Uterus (tissue), 4 donors: ENCODE measurements around the gene RAN. TPM values are rescaled to one million over a fixed set of nuclear protein-coding genes. Genes with fewer than 3 reads are reported as not detected.

ENCODE experiments used
- DNase-seq, 2 donors: peaks; one replicate each; pipeline ENCODE4 v3.0.0-alpha.2; 2019 to 2020
- H3K27ac ChIP-seq, 2 donors: fragments of 200-600 bp; sonication (generic); 1 replicate in 1 of 2; 2 replicates in 1 of 2; pipeline ENCODE4 v1.5.1; 2016 to 2018
- H3K27me3 ChIP-seq, 2 donors: fragments of 200-600 bp; sonication (generic); one replicate each; pipeline ENCODE4 v1.5.1; 2018 to 2019; ENCODE audit warnings: control low read depth in 1 of 2
- H3K36me3 ChIP-seq, 2 donors: fragments of 200-600 bp; sonication (generic); one replicate each; pipeline ENCODE4 v1.5.1; 2019; ENCODE audit warnings: control low read depth in 1 of 2
- H3K4me1 ChIP-seq, 2 donors: fragments of 200-600 bp; sonication (generic); one replicate each; pipeline ENCODE4 v1.5.1; 2018 to 2019; ENCODE audit warnings: control low read depth in 1 of 2
- H3K4me3 ChIP-seq, 2 donors: fragments of 200-600 bp; sonication (generic); 1 replicate in 1 of 2; 2 replicates in 1 of 2; pipeline ENCODE4 v1.5.1; 2018 to 2019; ENCODE audit warnings: mild to moderate bottlenecking in 1 of 2
- H3K9me3 ChIP-seq, 2 donors: fragments of 200-600 bp; sonication (generic); one replicate each; pipeline ENCODE4 v1.5.1; 2019; ENCODE audit warnings: control low read depth in 1 of 2
- POLR2A ChIP-seq, 2 donors: fragments of 450-650 bp; IDR thresholded peaks; one replicate each; pipeline ENCODE4 v1.6.1; 2016; ENCODE audit warnings: antibody characterized with exemption in 2 of 2, mild to moderate bottlenecking in 1 of 2, moderate library complexity in 1 of 2
- intact Hi-C: fragments of 100-400 bp; cut with DNase I; formaldehyde crosslinking; loops from one replicate; pipeline ENCODE4 v1.15.1; 2023; ENCODE audit warnings: low total_unique reads
- total RNA-seq, 4 donors: library from RNA; depleted of rRNA in 3 of 4; stranded (reverse); fragments of >200 nt in 3 of 4; gene quantifications; one replicate each; pipeline versions ENCODE4 v1.1.0 to v1.2.4, GENCODE V29; 2014 to 2023
- TF ChIP-seq, protein P1 (sequence below), 4 experiments: fragments of 200-600 bp in 2 of 4; fragments of 450-650 bp in 2 of 4; sonication (generic) in 2 of 4; IDR thresholded peaks; one replicate each; pipeline ENCODE4 v1.5.1; 2016 to 2019; ENCODE audit warnings: antibody characterized with exemption in 4 of 4, mild to moderate bottlenecking in 2 of 4, moderate library complexity in 1 of 4
- donor health status: DM: yes; HTN: yes; CAD: no.

RAN gene
- total RNA-seq, 4 donors from 2014 or later: 64.6 to 287 (median 177) TPM

DNA sequence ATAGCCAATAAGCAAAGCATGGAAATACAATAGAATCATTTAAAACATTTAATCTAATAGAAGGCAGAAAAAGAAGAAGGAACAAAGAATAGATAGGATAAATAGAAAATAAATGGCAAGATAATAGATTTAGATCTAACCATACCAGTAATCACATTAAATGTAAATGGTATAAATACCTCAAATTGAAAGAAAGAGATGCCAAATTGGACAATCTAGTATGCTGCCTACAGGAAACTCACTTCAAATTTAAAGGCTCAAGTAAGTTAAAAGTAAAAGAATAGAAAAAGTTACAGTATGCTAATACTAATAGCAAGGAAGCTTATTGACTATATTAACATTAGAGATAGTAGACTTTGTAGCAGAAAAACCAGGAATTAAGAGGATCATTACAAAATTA lies 40.1 kb downstream of the RAN start:
- Histone ChIP-seq H3K36me3 (no peaks in the 10 kb centered on the region), H3K4me3 (no peak overlapping the region), H3K27me3 (no peaks in the 10 kb centered on the region), H3K4me1 (no peaks in the 10 kb centered on the region), H3K9me3 (no peaks in the 10 kb centered on the region), H3K27ac (no peak overlapping the region)
- no peak for DNase-seq
- TF ChIP-seq POLR2A (IDR thresholded peaks at IDR 0.05): no peak
- TF ChIP-seq, protein P1, sequence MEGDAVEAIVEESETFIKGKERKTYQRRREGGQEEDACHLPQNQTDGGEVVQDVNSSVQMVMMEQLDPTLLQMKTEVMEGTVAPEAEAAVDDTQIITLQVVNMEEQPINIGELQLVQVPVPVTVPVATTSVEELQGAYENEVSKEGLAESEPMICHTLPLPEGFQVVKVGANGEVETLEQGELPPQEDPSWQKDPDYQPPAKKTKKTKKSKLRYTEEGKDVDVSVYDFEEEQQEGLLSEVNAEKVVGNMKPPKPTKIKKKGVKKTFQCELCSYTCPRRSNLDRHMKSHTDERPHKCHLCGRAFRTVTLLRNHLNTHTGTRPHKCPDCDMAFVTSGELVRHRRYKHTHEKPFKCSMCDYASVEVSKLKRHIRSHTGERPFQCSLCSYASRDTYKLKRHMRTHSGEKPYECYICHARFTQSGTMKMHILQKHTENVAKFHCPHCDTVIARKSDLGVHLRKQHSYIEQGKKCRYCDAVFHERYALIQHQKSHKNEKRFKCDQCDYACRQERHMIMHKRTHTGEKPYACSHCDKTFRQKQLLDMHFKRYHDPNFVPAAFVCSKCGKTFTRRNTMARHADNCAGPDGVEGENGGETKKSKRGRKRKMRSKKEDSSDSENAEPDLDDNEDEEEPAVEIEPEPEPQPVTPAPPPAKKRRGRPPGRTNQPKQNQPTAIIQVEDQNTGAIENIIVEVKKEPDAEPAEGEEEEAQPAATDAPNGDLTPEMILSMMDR (IDR thresholded peaks at IDR 0.05): no peak
- intact Hi-C loops: loop anchor here (10.0 kb wide), 1 partner anchor 223 kb away; no protein-coding TSS in a partner anchor

- no peaks in the 10 kb centered on the region for H3K27me3 ChIP-seq
- peak overlapping the region in 1 of 2 donors; percentile 11 for H3K27ac ChIP-seq
- peak overlapping the region in 1 of 2 donors; percentile 15 for H3K4me3 ChIP-seq
- H3K36me3 ChIP-seq: no peaks in the 10 kb centered on the region
- DNase-seq: peak; percentile 66 to 79
- H3K9me3 ChIP-seq: no peaks in the 10 kb centered on the region
- no peaks in the 10 kb centered on the region for H3K4me1 ChIP-seq
- intact Hi-C loops: loop anchor here (10.0 kb wide), 1 partner anchor 218 kb away; no protein-coding TSS in a partner anchor
- TF ChIP-seq, protein P1 (IDR thresholded peaks at IDR 0.05): peak; percentile 89 to 99 (median 96)
- TF ChIP-seq POLR2A (IDR thresholded peaks at IDR 0.05): no peak
Observed at GRCh38 chr12:130916241-130916911, 44.5 kb downstream of the RAN start.

- no peak for DNase-seq
- intact Hi-C loops: loop anchor here (10.0 kb wide), 1 partner anchor 217 kb away; no protein-coding TSS in a partner anchor
- TF ChIP-seq POLR2A (IDR thresholded peaks at IDR 0.05): no peak
- TF ChIP-seq, protein P1 (IDR thresholded peaks at IDR 0.05): no peak
- no peaks in the 10 kb centered on the region for H3K27me3 ChIP-seq
- no peaks in the 10 kb centered on the region for H3K36me3 ChIP-seq
- H3K4me1 ChIP-seq: no peaks in the 10 kb centered on the region
- no peaks in the 10 kb centered on the region for H3K9me3 ChIP-seq
- H3K27ac ChIP-seq: no peak overlapping the region
- no peak overlapping the region for H3K4me3 ChIP-seq
Observed at GRCh38 chr12:130917607-130918006, 45.7 kb downstream of the RAN start.

GRCh38 chr12:130919086-130919485 lies 47.2 kb downstream of the RAN start:
- intact Hi-C loops: loop anchor here (10.0 kb wide), 1 partner anchor 216 kb away; no protein-coding TSS in a partner anchor
- no peak overlapping the region for H3K4me3 ChIP-seq
- peaks cover 4 to 12% of the 10 kb centered on the region in 2 donors for H3K4me1 ChIP-seq
- TF ChIP-seq POLR2A (IDR thresholded peaks at IDR 0.05): no peak
- TF ChIP-seq, protein P1 (IDR thresholded peaks at IDR 0.05): no peak
- no peak for DNase-seq
- H3K27ac ChIP-seq: peak overlapping the region in 1 of 2 donors; percentile 14
- H3K27me3 ChIP-seq: no peaks in the 10 kb centered on the region
- no peaks in the 10 kb centered on the region for H3K36me3 ChIP-seq
- no peaks in the 10 kb centered on the region for H3K9me3 ChIP-seq

GRCh38 chr12:130920119-130920703 lies 48.3 kb downstream of the RAN start:
- H3K36me3 ChIP-seq: no peaks in the 10 kb centered on the region
- H3K9me3 ChIP-seq: no peaks in the 10 kb centered on the region
- DNase-seq: no peak
- peak overlapping the region; percentile 10 to 44 for H3K27ac ChIP-seq
- no peaks in the 10 kb centered on the region for H3K27me3 ChIP-seq
- intact Hi-C loops: no loop called here
- TF ChIP-seq, protein P1 (IDR thresholded peaks at IDR 0.05): no peak
- no peak for TF ChIP-seq POLR2A (IDR thresholded peaks at IDR 0.05)
- no peak overlapping the region for H3K4me3 ChIP-seq
- H3K4me1 ChIP-seq: peaks cover 8 to 12% of the 10 kb centered on the region in 2 donors
